SK-N-SH (cell line): ENCODE data around the gene FMN1. TPM values are rescaled to one million over a fixed set of nuclear protein-coding genes. Genes with fewer than 3 reads are reported as not detected.

ENCODE experiments used
- CTCF ChIA-PET: fragments of 300-600, 350-600 bp; formaldehyde crosslinking; extraction: SDS; loops from one replicate; lab custom pipeline; 2021; lab: Yijun Ruan, JAX
- POLR2A ChIA-PET: fragments of 350-600 bp; sonication (Branson Sonifier 250); formaldehyde crosslinking; extraction: SDS; loops from one replicate; lab custom pipeline; 2020; ENCODE audit warnings: antibody characterized with exemption, inconsistent platforms; lab: Yijun Ruan, JAX
- DNase-seq: peaks from one replicate; pipeline ENCODE4 v3.0.0; 2012
- H2AFZ ChIP-seq: fragments of 200-600 bp; sonication (generic); 2 replicates; pipeline ENCODE4 v1.8.1; 2016; ENCODE audit warnings: antibody characterized with exemption, mild to moderate bottlenecking, low read depth
- H3F3A ChIP-seq: fragments of 200-600 bp; sonication (generic); replicated peaks from 2 replicates; pipeline ENCODE3; 2016; ENCODE audit warnings: antibody characterized with exemption, mild to moderate bottlenecking; ENCODE audit not compliant: insufficient read depth
- H3K27ac ChIP-seq, 2 experiments: fragments of 200-500 bp in 1 of 2; fragments of 200-600 bp in 1 of 2; sonication (Bioruptor generic) in 1 of 2; sonication (generic), shearing (Covaris generic) in 1 of 2; 2 replicates each; pipeline versions ENCODE4 v1.5.1 to v1.6.1; 2014 to 2016; ENCODE audit warnings: low read depth in 2 of 2, inconsistent platforms in 1 of 2, low read length in 1 of 2, mild to moderate bottlenecking in 1 of 2, mixed read lengths in 1 of 2
- H3K27me3 ChIP-seq: fragments of 200-600 bp; sonication (generic), shearing (Covaris generic); 2 replicates; pipeline ENCODE4 v1.6.1; 2016; ENCODE audit warnings: mixed run types; ENCODE audit not compliant: insufficient read depth
- H3K36me3 ChIP-seq, 2 experiments: fragments of 200-500 bp in 1 of 2; fragments of 200-600 bp in 1 of 2; sonication (Bioruptor generic) in 1 of 2; sonication (generic) in 1 of 2; replicated peaks in 1 of 2; 2 replicates each; pipeline versions ENCODE3 to v1.5.1; 2014 to 2016; ENCODE audit warnings: low read length in 1 of 2, mild to moderate bottlenecking in 1 of 2; ENCODE audit not compliant: insufficient read depth in 2 of 2, control insufficient read depth in 1 of 2
- H3K4me1 ChIP-seq, 2 experiments: fragments of 200-500 bp in 1 of 2; fragments of 200-600 bp in 1 of 2; sonication (Bioruptor generic) in 1 of 2; sonication (generic), shearing (Covaris generic) in 1 of 2; 2 replicates each; pipeline versions ENCODE4 v1.5.1 to v1.6.1; 2014 to 2016; ENCODE audit warnings: low read depth in 1 of 2, low read length in 1 of 2, mixed run types in 1 of 2; ENCODE audit not compliant: insufficient read depth in 2 of 2, control insufficient read depth in 1 of 2
- H3K4me2 ChIP-seq: fragments of 200-600 bp; sonication (generic), shearing (Covaris generic); 2 replicates; pipeline ENCODE4 v1.6.1; 2017; ENCODE audit warnings: mixed run types
- H3K4me3 ChIP-seq, 2 experiments: fragments of 200-500 bp in 1 of 2; fragments of 200-600 bp in 1 of 2; sonication (Bioruptor generic) in 1 of 2; sonication (generic), shearing (Covaris generic) in 1 of 2; 2 replicates each; pipeline versions ENCODE4 v1.5.1 to v1.8.1; 2014 to 2016; ENCODE audit warnings: low read depth in 2 of 2, inconsistent platforms in 1 of 2, low read length in 1 of 2, mild to moderate bottlenecking in 1 of 2, mixed read lengths in 1 of 2, moderate library complexity in 1 of 2
- H3K79me2 ChIP-seq: fragments of 200-600 bp; sonication (generic); 2 replicates; pipeline ENCODE4 v1.8.1; 2017; ENCODE audit warnings: mild to moderate bottlenecking; ENCODE audit not compliant: insufficient read depth
- H3K9ac ChIP-seq: fragments of 200-600 bp; sonication (generic); 2 replicates; pipeline ENCODE4 v1.6.1; 2017; ENCODE audit warnings: mixed run types
- H3K9me2 ChIP-seq: fragments of 200-600 bp; sonication (generic); 2 replicates; pipeline ENCODE4 v1.6.1; 2017; ENCODE audit warnings: mixed run types
- H3K9me3 ChIP-seq: fragments of 200-600 bp; sonication (generic); 2 replicates; pipeline ENCODE4 v1.6.1; 2017; ENCODE audit warnings: mixed run types, mild to moderate bottlenecking, moderate library complexity
- H4K20me1 ChIP-seq: fragments of 200-600 bp; sonication (generic); 2 replicates; pipeline ENCODE4 v1.6.1; 2017; ENCODE audit warnings: mild to moderate bottlenecking, mixed run types; ENCODE audit not compliant: insufficient read depth
- CTCF ChIP-seq: fragments of 200-600 bp; sonication (generic); IDR thresholded peaks from 2 replicates; pipeline ENCODE4 v1.6.1; 2017; ENCODE audit warnings: antibody characterized with exemption, mild to moderate bottlenecking, moderate library complexity
- FOXJ3 ChIP-seq: sonication (generic); formaldehyde crosslinking; IDR thresholded peaks from 2 replicates; pipeline ENCODE4 v1.5.1; 2020; ENCODE audit warnings: mild to moderate bottlenecking, missing genetic modification reagents
- FOXM1 ChIP-seq: IDR thresholded peaks from 2 replicates; pipeline ENCODE4 v1.4.0; 2012; ENCODE audit warnings: low read depth, mild to moderate bottlenecking
- JUND ChIP-seq: IDR thresholded peaks from 2 replicates; pipeline ENCODE4 v1.4.0; 2012
- MEF2A ChIP-seq: IDR thresholded peaks from 2 replicates; pipeline ENCODE4 v1.4.0; 2012; ENCODE audit warnings: low read depth, borderline replicate concordance
- RAD21 ChIP-seq: IDR thresholded peaks from 2 replicates; pipeline ENCODE4 v1.6.1; 2012; ENCODE audit warnings: mild to moderate bottlenecking, low read length
- SIN3A ChIP-seq: IDR thresholded peaks from 2 replicates; pipeline ENCODE4 v1.6.1; 2012; ENCODE audit warnings: low read depth, mild to moderate bottlenecking, low read length, moderate library complexity, borderline replicate concordance
- SMC3 ChIP-seq: IDR thresholded peaks from 2 replicates; pipeline ENCODE4 v1.6.1; 2012; ENCODE audit warnings: low read depth, low read length, improper control_type of control experiment
- TAF1 ChIP-seq: IDR thresholded peaks from 2 replicates; pipeline ENCODE4 v1.6.1; 2012; ENCODE audit warnings: low read depth, mild to moderate bottlenecking, low read length, moderate library complexity, borderline replicate concordance
- WGBS: methylation state at CpG from one replicate; pipeline ENCODE4 v1.1.6; 2017; ENCODE audit warnings: low lambda C conversion rate; 5-methylcytosine and 5-hydroxymethylcytosine counted together
- polyA plus RNA-seq, 3 experiments: library from polyadenylated mRNA; depleted of rRNA; stranded (reverse); fragments of >200 nt; gene quantifications; 2 replicates each; pipeline ENCODE4 v1.2.3, GENCODE V29; 2012
- TF ChIP-seq, protein P1 (sequence below): IDR thresholded peaks from 2 replicates; pipeline ENCODE4 v1.4.0; 2012; ENCODE audit warnings: low read depth, borderline replicate concordance
- TF ChIP-seq, protein P2 (sequence below): IDR thresholded peaks from 2 replicates; pipeline ENCODE4 v1.4.0; 2012; ENCODE audit warnings: low read depth, borderline replicate concordance
- TF ChIP-seq, protein P3 (sequence below): IDR thresholded peaks from 2 replicates; pipeline ENCODE4; 2012

FMN1 gene
- polyA plus RNA-seq, 1 of the 3 experiments (the other 2 are of a cell fraction) = 9.1 TPM

GRCh38 chr15:32998182-32998581, 196.3 kb downstream of the FMN1 start:
- Histone ChIP-seq H3K27me3 (no peaks in the 10 kb centered on the region), H3K36me3 (peaks cover 7 to 35% of the 10 kb centered on the region in 2 experiments), H3K9me3 (no peaks in the 10 kb centered on the region), H3K4me1 (peaks cover 0 to 24% of the 10 kb centered on the region in 2 experiments; a peak in 3 of 4 replicates), H2AFZ (no peak overlapping the region), H3K27ac (peak overlapping the region in 1 of 2 experiments; percentile 52; a peak in 2 of 4 replicates), H4K20me1 (peaks cover 14% of the 10 kb centered on the region), H3K9ac (no peak overlapping the region), H3K4me3 (no peak overlapping the region), H3F3A (peaks cover 51% of the 10 kb centered on the region), H3K4me2 (no peak overlapping the region), H3K9me2 (no peaks in the 10 kb centered on the region), H3K79me2 (peaks cover 90% of the 10 kb centered on the region)
- POLR2A ChIA-PET = interaction anchor here (0.6 kb wide), 1 partner anchor 406 kb away, joined by 4 read pairs; no protein-coding TSS in a partner anchor
- TF ChIP-seq FOXM1 (no peak), MEF2A (no peak), JUND (no peak), SIN3A (no peak), RAD21 (no peak), TAF1 (no peak), CTCF (no peak), SMC3 (no peak), FOXJ3 (CRISPR knock-in tag) (no peak)
- TF ChIP-seq, protein P1, sequence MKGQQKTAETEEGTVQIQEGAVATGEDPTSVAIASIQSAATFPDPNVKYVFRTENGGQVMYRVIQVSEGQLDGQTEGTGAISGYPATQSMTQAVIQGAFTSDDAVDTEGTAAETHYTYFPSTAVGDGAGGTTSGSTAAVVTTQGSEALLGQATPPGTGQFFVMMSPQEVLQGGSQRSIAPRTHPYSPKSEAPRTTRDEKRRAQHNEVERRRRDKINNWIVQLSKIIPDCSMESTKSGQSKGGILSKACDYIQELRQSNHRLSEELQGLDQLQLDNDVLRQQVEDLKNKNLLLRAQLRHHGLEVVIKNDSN = no peak
- TF ChIP-seq, protein P2, sequence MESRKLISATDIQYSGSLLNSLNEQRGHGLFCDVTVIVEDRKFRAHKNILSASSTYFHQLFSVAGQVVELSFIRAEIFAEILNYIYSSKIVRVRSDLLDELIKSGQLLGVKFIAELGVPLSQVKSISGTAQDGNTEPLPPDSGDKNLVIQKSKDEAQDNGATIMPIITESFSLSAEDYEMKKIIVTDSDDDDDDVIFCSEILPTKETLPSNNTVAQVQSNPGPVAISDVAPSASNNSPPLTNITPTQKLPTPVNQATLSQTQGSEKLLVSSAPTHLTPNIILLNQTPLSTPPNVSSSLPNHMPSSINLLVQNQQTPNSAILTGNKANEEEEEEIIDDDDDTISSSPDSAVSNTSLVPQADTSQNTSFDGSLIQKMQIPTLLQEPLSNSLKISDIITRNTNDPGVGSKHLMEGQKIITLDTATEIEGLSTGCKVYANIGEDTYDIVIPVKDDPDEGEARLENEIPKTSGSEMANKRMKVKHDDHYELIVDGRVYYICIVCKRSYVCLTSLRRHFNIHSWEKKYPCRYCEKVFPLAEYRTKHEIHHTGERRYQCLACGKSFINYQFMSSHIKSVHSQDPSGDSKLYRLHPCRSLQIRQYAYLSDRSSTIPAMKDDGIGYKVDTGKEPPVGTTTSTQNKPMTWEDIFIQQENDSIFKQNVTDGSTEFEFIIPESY = no peak
- TF ChIP-seq, protein P3, sequence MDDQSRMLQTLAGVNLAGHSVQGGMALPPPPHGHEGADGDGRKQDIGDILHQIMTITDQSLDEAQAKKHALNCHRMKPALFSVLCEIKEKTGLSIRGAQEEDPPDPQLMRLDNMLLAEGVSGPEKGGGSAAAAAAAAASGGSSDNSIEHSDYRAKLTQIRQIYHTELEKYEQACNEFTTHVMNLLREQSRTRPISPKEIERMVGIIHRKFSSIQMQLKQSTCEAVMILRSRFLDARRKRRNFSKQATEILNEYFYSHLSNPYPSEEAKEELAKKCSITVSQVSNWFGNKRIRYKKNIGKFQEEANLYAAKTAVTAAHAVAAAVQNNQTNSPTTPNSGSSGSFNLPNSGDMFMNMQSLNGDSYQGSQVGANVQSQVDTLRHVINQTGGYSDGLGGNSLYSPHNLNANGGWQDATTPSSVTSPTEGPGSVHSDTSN = no peak
- WGBS = 92% methylated on average over 1 of the region's 1 CpG
- CTCF ChIA-PET = interaction anchor here (0.8 to 10.3 kb wide), 8 partner anchors 9 to 349 kb away, joined by 3 to 295 read pairs (median 5); no protein-coding TSS in a partner anchor
- DNase-seq = no peak
